Fibroblast of pulmonary artery (primary cell): ENCODE results near the gene TFF1.

Experiments used
- DNase-seq: peaks from one replicate; pipeline ENCODE4 v3.0.0-alpha.2; 2010; ENCODE audit warnings: low read depth
- H3K4me3 ChIP-seq: replicated peaks from 2 replicates; pipeline ENCODE4 v1.5.1; 2011; ENCODE audit warnings: low read depth, mild to moderate bottlenecking, control low read depth, low read length, moderate library complexity
- CTCF ChIP-seq: IDR thresholded peaks from 2 replicates; pipeline ENCODE4 v1.5.1; 2011; ENCODE audit warnings: mild to moderate bottlenecking, control low read depth, low read length, inconsistent platforms; ENCODE audit errors: missing control alignments

The TFF1 gene

DNA sequence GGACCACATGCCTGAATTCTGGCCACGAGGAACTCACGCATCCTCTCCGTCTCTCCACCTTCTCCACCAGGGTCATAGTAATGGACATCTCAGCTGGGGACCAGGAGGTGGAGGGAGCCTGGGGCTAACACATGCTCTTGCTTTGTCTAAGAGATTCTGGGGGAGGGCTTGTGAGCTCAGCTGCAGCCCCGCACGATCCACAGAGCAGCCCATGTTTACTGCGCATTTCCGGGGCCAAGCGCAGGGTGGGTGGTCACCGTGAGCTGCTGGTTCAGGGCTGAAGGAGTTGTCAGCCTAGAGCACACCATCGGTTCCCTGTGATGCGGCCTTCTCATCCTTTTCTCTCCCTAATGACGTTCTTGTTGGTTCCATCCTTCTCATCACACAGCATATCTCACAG, 8.1 kb downstream of the TFF1 start:
- DNase-seq, result no peak
- no peak for TF ChIP-seq CTCF
- H3K4me3 ChIP-seq, result no peak overlapping the region

DNA sequence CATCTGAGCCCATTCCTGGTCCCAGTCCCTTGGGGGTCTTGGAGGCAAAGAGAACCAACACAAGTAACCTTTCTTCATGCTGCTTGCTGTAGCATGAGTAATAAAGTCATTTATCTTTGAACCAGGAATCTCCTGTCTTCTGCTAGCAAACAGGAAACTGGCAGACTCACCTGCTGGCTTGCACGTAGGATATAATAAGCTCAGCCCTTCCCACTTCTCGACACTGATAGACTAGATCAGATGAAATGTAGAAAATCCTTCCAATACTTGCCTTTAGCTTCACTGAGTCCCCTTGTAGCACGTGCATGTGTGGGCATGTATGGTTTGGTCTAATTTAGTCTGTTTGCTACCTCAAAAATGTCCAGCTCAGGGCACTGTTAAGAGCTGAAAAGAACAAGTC, 9.0 kb downstream of the TFF1 start:
- no peak for DNase-seq
- no peak for TF ChIP-seq CTCF
- no peak overlapping the region for H3K4me3 ChIP-seq

GRCh38 chr21:42356650-42357049, 9.7 kb downstream of the TFF1 start:
- no peak for DNase-seq
- H3K4me3 ChIP-seq, result no peak overlapping the region

GRCh38 chr21:42356046-42356445, 10.3 kb downstream of the TFF1 start:
- H3K4me3 ChIP-seq, result no peak overlapping the region
- no peak for TF ChIP-seq CTCF
- DNase-seq, result no peak

More at GRCh38 chr21:42356650-42357049, 9.7 kb downstream of the TFF1 start:
- no peak for TF ChIP-seq CTCF

DNA sequence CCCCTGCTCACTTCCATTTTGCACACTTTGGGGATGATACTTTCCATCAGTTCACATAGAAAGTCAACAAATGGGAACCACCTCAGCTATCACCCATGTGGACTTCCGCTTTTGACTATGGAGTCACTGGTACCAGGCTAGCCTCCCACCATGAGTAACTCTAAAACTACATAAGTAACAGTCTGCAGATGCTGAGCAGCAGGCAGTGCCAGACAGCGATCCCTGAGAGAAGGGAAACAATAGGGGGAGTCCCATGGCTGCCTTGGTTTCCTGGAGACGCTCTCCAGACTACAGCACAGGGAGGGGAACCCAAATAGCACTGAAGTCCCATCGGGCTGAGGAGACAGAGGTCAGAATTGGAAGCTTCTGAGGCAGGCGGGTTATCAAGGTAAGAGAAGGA, 12.7 kb downstream of the TFF1 start:
- no peak for DNase-seq
- no peak overlapping the region for H3K4me3 ChIP-seq
- no peak for TF ChIP-seq CTCF

DNA sequence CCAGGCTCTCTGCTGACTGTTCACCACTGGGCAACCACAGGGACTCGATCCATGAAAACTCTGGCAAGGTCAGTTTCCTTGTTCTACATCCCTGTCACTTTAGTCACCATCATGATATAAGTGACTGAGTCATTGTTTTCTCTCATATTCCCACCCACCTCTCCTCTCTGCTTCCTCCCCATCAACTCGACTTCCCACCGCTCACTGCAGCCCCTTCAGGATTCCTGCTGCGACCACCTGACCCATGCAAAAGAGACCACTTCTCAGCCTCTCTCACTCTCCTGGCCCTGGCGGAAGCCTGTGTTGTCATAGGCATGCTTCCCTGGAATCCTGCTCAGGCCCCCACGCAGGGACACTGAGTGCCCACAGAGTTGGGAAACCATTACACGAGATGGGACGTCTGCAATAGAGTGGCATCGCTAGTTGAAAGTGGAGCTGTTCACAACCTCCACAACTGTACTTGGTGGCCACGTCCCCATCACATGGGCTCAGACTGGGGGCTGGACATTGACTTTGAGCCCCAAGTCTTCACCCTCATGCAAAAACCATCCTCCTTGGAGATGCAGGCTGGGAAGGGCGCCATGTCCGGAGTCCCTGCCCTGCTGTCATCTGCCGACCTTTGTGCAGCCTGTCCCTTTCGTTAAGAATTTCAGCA, 13.8 kb downstream of the TFF1 start:
- no peak for TF ChIP-seq CTCF
- H3K4me3 ChIP-seq, result no peak overlapping the region
- no peak for DNase-seq
